Uterus (tissue), 4 donors: ENCODE results near the gene E2F2. TPM values are rescaled to one million over a fixed set of nuclear protein-coding genes. Genes with fewer than 3 reads are reported as not detected.

ENCODE experiments used
- DNase-seq, 2 donors: peaks; one replicate each; pipeline ENCODE4 v3.0.0-alpha.2; 2019 to 2020
- H3K27ac ChIP-seq, 2 donors: fragments of 200-600 bp; sonication (generic); 1 replicate in 1 of 2; 2 replicates in 1 of 2; pipeline ENCODE4 v1.5.1; 2016 to 2018
- H3K27me3 ChIP-seq, 2 donors: fragments of 200-600 bp; sonication (generic); one replicate each; pipeline ENCODE4 v1.5.1; 2018 to 2019; ENCODE audit warnings: control low read depth in 1 of 2
- H3K36me3 ChIP-seq, 2 donors: fragments of 200-600 bp; sonication (generic); one replicate each; pipeline ENCODE4 v1.5.1; 2019; ENCODE audit warnings: control low read depth in 1 of 2
- H3K4me1 ChIP-seq, 2 donors: fragments of 200-600 bp; sonication (generic); one replicate each; pipeline ENCODE4 v1.5.1; 2018 to 2019; ENCODE audit warnings: control low read depth in 1 of 2
- H3K4me3 ChIP-seq, 2 donors: fragments of 200-600 bp; sonication (generic); 1 replicate in 1 of 2; 2 replicates in 1 of 2; pipeline ENCODE4 v1.5.1; 2018 to 2019; ENCODE audit warnings: mild to moderate bottlenecking in 1 of 2
- H3K9me3 ChIP-seq, 2 donors: fragments of 200-600 bp; sonication (generic); one replicate each; pipeline ENCODE4 v1.5.1; 2019; ENCODE audit warnings: control low read depth in 1 of 2
- CTCF ChIP-seq, 4 experiments: fragments of 200-600 bp in 2 of 4; fragments of 450-650 bp in 2 of 4; sonication (generic) in 2 of 4; IDR thresholded peaks; one replicate each; pipeline ENCODE4 v1.5.1; 2016 to 2019; ENCODE audit warnings: antibody characterized with exemption in 4 of 4, mild to moderate bottlenecking in 2 of 4, moderate library complexity in 1 of 4
- POLR2A ChIP-seq, 2 donors: fragments of 450-650 bp; IDR thresholded peaks; one replicate each; pipeline ENCODE4 v1.6.1; 2016; ENCODE audit warnings: antibody characterized with exemption in 2 of 2, mild to moderate bottlenecking in 1 of 2, moderate library complexity in 1 of 2
- intact Hi-C: fragments of 100-400 bp; cut with DNase I; formaldehyde crosslinking; loops from one replicate; pipeline ENCODE4 v1.15.1; 2023; ENCODE audit warnings: low total_unique reads
- total RNA-seq, 4 donors: library from RNA; depleted of rRNA in 3 of 4; stranded (reverse); fragments of >200 nt in 3 of 4; gene quantifications; one replicate each; pipeline versions ENCODE4 v1.1.0 to v1.2.4, GENCODE V29; 2014 to 2023
- donor health status: DM: yes; HTN: yes; CAD: no.

The E2F2 gene
- total RNA-seq, 4 donors from 2014 or later = 0.12 to 4.4 TPM; not detected in 2

- H3K27ac ChIP-seq = no peak overlapping the region
Measured at GRCh38 chr1:23551849-23552248, 20.8 kb upstream of the E2F2 start.

GRCh38 chr1:23548704-23549143 lies 17.7 kb upstream of the E2F2 start:
- DNase-seq = peak in 1 of 2 donors; percentile 66
- peaks cover 0 to under 1% of the 10 kb centered on the region in 2 donors for H3K4me1 ChIP-seq
- H3K36me3 ChIP-seq = no peaks in the 10 kb centered on the region
- intact Hi-C loops = no loop called here
- no peak for TF ChIP-seq CTCF (IDR thresholded peaks at IDR 0.05)
- no peak for TF ChIP-seq POLR2A (IDR thresholded peaks at IDR 0.05)
- no peaks in the 10 kb centered on the region for H3K9me3 ChIP-seq
- H3K27ac ChIP-seq = peak overlapping the region; percentile 1 to 21
- no peaks in the 10 kb centered on the region for H3K27me3 ChIP-seq
- no peak overlapping the region for H3K4me3 ChIP-seq

More at GRCh38 chr1:23551849-23552248, 20.8 kb upstream of the E2F2 start:
- H3K4me3 ChIP-seq = no peak overlapping the region
- H3K9me3 ChIP-seq = no peaks in the 10 kb centered on the region
- intact Hi-C loops = no loop called here
- DNase-seq = no peak
- H3K36me3 ChIP-seq = no peaks in the 10 kb centered on the region
- no peaks in the 10 kb centered on the region for H3K27me3 ChIP-seq
- H3K4me1 ChIP-seq = peaks cover 0 to 4% of the 10 kb centered on the region in 2 donors
- no peak for TF ChIP-seq POLR2A (IDR thresholded peaks at IDR 0.05)
- no peak for TF ChIP-seq CTCF (IDR thresholded peaks at IDR 0.05)

- Histone ChIP-seq H3K4me3 (no peak overlapping the region), H3K4me1 (no peaks in the 10 kb centered on the region), H3K27me3 (no peaks in the 10 kb centered on the region), H3K9me3 (no peaks in the 10 kb centered on the region), H3K36me3 (no peaks in the 10 kb centered on the region), H3K27ac (no peak overlapping the region)
- no peak for TF ChIP-seq POLR2A (IDR thresholded peaks at IDR 0.05)
- no peak for TF ChIP-seq CTCF (IDR thresholded peaks at IDR 0.05)
- intact Hi-C loops = no loop called here
- DNase-seq = no peak
Measured at GRCh38 chr1:23546897-23547584, 16.0 kb upstream of the E2F2 start.

- Histone ChIP-seq H3K27me3 (no peaks in the 10 kb centered on the region), H3K4me3 (no peak overlapping the region), H3K27ac (no peak overlapping the region), H3K36me3 (no peaks in the 10 kb centered on the region), H3K4me1 (no peaks in the 10 kb centered on the region), H3K9me3 (no peaks in the 10 kb centered on the region)
- intact Hi-C loops = loop anchor here (2.0 kb wide), 1 partner anchor 93 kb away; no protein-coding TSS in a partner anchor
- DNase-seq = no peak
- TF ChIP-seq CTCF (IDR thresholded peaks at IDR 0.05) = no peak
- TF ChIP-seq POLR2A (IDR thresholded peaks at IDR 0.05) = no peak
Measured at GRCh38 chr1:23545851-23546250, 14.8 kb upstream of the E2F2 start.
